Gastrocnemius medialis (tissue), 4 donors: ENCODE results near the gene FNDC3A.

Experiments
- POLR2A ChIP-seq, 2 donors: fragments of 450-650 bp; IDR thresholded peaks; one replicate each; pipeline ENCODE4 v1.6.1; 2017; ENCODE audit warnings: antibody characterized with exemption in 2 of 2, mild to moderate bottlenecking in 2 of 2, moderate library complexity in 2 of 2
- TF ChIP-seq, protein P1 (sequence below), 5 experiments: fragments of 450-650 bp in 3 of 5; fragments of 200-600 bp in 2 of 5; sonication (generic) in 2 of 5; IDR thresholded peaks in 4 of 5; conservative IDR thresholded peaks in 1 of 5; 1 replicate in 4 of 5; 2 replicates in 1 of 5; pipeline ENCODE4 v1.5.1; 2016 to 2019; ENCODE audit warnings: antibody characterized with exemption in 5 of 5, mild to moderate bottlenecking in 3 of 5, moderate library complexity in 3 of 5

DNA sequence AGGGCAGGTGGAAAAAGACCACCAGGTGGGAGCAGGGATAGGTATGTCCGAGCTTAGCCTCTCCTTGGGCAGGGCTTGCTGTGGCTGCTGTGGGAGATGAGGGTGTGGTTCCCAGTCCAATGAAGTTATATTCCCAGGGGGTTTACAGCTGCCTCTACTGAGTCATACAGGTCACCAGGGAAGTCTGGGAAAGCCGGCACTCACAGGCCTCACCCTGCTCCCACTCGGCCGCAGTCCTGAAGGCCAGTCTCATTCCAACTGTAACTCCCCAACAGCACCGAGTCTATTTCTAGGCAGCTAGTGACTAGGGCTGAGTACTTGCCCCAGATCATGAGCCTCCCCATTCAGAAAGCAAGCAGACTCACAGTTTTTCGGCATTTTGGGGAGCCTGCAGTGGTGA is 77.1 kb downstream of the FNDC3A start:
- TF ChIP-seq, protein P1, sequence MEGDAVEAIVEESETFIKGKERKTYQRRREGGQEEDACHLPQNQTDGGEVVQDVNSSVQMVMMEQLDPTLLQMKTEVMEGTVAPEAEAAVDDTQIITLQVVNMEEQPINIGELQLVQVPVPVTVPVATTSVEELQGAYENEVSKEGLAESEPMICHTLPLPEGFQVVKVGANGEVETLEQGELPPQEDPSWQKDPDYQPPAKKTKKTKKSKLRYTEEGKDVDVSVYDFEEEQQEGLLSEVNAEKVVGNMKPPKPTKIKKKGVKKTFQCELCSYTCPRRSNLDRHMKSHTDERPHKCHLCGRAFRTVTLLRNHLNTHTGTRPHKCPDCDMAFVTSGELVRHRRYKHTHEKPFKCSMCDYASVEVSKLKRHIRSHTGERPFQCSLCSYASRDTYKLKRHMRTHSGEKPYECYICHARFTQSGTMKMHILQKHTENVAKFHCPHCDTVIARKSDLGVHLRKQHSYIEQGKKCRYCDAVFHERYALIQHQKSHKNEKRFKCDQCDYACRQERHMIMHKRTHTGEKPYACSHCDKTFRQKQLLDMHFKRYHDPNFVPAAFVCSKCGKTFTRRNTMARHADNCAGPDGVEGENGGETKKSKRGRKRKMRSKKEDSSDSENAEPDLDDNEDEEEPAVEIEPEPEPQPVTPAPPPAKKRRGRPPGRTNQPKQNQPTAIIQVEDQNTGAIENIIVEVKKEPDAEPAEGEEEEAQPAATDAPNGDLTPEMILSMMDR (IDR thresholded peaks at IDR 0.05 in 4 of 5, conservative IDR thresholded peaks at IDR 0.05 in 1 of 5), result no peak
- no peak for TF ChIP-seq POLR2A (IDR thresholded peaks at IDR 0.05)
